NCI-H128 (cell line): Measurements from ENCODE around the gene TBX5.
"Not testable (repeated sequence)": the region's sequence is repeated elsewhere in the genome, so short reads cannot be mapped to it uniquely, and the experiment has no call there.

Source experiments
- DNase-seq: peaks from one replicate; lab custom pipeline; 2025; ENCODE audit not compliant: unreplicated experiment; lab: John Stamatoyannopoulos, UW

Gene TBX5

DNA sequence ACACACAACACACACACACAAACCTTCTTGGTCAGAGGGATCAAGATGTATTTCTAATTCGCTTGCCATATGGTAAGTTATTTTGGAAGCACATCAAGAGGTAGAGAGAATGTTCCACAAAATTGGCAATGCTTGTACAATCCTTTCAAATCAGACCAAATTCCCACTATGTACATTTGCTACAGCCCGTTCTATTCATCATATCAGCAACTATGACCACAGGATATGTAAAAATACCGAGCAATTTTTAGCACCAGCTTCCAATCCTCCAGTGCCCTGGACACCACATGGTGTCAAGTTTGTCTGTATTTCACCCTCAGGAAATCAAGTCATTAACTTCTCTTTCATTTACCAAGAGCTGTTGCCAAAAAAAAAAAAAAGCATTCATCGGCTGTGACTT is 21.2 kb downstream of the TBX5 start:
- DNase-seq: no peak

DNA sequence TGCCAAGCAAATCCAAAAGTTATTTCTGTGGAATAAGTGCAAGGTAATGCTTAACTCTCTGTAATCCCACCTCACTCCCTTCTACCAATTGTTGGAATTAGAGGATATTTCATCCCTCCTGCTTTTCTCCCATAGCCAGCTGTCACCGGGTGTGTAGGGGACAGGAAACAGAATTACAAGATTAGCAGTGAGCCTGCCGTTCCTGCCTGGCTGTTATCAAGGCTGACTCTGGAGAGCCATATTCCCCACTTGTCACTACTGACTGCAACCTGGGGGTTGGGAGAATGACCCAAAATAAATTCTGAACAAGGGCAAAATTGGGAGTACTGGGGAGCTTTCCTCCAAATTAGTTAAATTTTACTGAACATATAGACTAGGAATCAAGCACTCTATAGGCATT is 24.8 kb downstream of the TBX5 start:
- no peak for DNase-seq

- DNase-seq: no peak
Observed at GRCh38 chr12:114371733-114372132, 34.2 kb downstream of the TBX5 start.

- no peak for DNase-seq
Observed at GRCh38 chr12:114371250-114371649, 34.7 kb downstream of the TBX5 start.

DNA sequence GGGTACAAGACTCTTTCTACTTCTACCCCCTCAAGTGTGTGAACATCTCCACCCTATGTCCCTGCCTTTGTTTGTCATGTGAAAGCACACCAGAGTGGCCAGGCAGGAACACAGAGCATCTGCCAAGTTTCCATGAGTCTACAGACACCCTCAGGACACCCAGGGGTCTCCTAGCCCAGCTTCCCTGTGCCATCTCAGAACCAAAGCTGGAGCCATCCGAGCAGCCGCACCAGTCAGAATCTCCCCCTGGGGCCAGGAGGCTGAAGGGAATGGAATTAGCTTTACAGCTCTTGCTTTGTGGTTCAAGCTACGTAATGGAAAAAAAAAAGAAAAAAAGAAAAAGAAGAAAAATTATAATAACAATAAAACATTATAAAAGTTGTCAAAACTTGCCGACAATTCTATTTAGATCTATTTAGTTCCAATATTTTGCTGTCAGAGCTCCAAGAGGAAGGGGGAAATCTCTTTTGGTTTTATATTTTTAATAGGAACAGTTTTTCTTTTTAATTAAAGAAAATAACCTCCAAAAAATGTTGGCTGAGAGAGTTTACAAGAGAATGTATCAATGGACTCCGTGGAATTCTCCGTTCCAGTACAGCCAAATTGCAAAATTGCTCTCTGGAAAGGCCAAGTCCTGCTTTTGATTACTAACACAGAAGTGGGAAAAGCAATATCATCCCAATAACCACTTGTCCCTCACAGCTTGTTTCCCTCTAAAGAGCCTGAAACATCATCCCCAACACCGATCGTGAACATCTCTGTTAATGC is 37.1 kb downstream of the TBX5 start:
- no peak for DNase-seq

GRCh38 chr12:114361992-114362391 is 44.0 kb downstream of the TBX5 start:
- DNase-seq: no peak

DNA sequence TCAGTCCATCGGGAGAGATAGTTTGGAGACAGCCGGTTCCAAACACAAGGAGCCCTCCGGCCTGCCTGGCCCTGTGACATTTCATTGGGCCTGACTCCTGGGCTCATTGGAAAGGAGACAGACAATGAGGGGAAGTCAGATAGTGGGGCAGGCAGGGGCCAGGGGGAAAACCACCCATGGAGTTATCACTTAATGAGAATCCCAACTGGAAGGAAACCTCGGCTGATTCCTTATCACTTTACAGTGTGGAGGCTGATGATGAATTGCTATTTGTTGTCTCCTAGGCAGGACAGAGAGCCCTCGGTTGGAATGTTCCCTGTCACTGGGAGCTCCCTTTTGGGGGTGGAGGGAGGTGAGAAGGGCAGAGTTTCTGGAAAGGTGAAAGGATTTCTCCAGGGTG is 44.4 kb downstream of the TBX5 start:
- DNase-seq: no peak

- no peak for DNase-seq
Observed at GRCh38 chr12:114360485-114360884, 45.5 kb downstream of the TBX5 start.

GRCh38 chr12:114355389-114356088 is 50.4 kb downstream of the TBX5 start:
- no peak for DNase-seq

DNA sequence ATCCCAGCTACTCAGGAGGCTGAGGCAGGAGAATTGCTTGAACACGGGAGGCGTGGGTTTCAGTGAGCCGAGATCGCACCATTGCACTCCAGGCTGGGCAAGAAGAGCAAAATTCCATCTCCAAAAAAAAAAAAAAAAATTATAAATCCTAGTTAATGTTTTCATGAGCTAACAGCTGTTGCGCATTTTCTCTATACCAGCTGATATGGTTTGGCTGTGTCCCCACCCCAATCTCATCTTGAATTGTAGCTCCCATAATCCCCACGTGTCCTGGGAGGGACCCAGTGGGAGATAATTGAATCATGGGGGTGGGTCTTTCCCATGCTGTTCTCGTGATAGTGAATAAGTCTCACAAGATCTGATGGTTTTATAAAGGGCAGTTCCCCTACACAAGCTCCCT is 56.7 kb downstream of the TBX5 start:
- DNase-seq: not testable (repeated sequence)

GRCh38 chr12:114347861-114348260 is 58.1 kb downstream of the TBX5 start:
- no peak for DNase-seq

DNA sequence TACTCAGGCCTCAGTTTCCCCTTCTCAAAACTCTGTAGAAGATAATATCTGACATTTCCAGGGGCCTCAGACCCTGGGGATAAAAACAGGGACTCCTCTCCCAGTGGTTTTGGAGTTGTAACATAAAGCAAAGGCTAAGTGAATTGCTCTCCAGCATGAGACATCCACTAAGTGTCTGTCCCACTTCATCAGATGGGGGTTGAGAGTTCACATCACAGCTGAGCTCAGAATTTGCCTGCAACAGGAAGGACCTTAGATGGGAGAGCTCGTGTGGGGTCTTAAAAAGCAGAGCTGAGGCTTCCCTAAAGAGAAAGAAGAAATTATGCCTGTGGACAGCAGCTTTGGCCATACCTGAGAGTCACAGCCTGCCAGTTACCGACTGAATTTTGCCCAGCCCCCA is 61.1 kb downstream of the TBX5 start:
- DNase-seq: no peak

GRCh38 chr12:114344303-114344663 is 61.7 kb downstream of the TBX5 start:
- no peak for DNase-seq

GRCh38 chr12:114343585-114344302 is 62.2 kb downstream of the TBX5 start:
- no peak for DNase-seq

DNA sequence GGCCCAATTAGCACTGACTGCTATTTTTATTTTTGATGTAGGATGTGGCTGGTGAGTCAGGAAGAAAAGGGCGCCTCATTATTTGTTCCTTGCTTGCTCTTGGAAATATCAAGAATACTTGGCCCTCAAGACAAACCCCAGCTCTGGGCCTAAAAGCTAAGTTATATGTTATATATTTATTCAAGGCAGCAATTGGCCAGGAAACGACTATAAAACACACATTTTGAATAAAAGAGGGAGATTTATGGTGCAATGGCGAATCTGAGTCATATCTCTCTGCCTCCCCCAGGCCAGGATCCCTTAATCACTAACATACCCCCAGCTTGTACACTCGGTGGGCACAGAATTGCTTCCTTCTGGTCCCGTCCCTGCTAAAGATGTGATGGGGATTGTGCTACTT is 63.3 kb downstream of the TBX5 start:
- no peak for DNase-seq

DNA sequence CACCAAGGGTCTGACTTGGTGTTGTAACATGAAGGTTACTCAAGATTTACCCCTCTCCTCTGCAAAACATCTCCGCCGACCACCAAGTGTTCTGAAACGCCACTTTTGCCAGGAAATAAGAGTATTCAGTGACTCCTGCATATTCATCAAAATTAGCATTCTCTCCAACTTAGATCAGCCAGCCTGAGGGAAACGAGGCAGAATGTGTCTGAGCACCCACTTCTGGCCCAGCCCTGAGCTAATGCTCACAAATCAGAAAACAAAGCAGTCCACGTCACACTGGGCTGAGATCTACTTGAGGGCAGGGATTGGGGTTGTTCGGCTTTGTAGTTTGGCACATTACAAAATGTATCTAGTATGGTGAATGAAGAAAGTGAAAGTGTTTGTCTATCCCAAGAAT is 64.3 kb downstream of the TBX5 start:
- no peak for DNase-seq

DNA sequence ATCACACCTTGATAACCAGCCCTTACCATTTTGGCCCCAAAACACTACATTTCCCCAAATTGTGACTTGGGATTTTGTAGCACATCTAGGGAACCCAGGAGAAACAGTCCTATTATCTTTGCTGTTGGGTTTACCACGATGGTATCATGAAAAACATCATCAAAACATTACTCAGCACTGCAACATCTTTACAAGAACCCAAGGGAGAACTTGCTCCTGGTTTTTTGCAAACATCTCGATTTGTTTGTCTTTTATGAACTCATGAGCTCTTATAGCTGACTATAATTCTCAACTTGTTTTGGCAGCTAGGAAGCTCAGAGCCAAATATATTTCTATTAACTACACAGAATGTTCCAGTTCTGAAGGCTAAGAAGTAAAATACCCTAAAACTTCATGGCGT is 65.7 kb downstream of the TBX5 start:
- DNase-seq: no peak

- DNase-seq: no peak
Observed at GRCh38 chr12:114339626-114340025, 66.3 kb downstream of the TBX5 start.

GRCh38 chr12:114335607-114336006 is 70.3 kb downstream of the TBX5 start:
- no peak for DNase-seq

DNA sequence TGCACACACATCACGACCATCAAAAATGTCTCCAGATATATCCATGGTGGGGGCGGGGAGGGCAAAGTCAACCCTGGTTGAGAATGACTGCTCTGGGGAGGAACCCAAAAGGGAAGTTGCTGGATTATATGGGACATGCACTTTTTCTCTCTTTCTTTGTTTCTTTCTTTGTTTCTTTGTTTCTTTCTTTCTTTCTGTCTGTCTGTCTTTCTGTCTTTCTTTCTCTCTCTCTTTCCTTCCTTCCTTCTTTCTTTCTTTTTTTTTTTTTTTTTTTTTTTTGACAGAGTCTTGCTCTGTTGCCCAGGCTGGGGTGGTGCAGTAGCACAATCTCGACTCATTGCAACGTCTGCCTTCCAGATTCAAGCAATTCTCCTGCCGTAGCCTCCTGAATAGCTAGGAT is 71.5 kb downstream of the TBX5 start:
- no peak for DNase-seq

- DNase-seq: no peak
Observed at GRCh38 chr12:114328292-114328691, 77.7 kb downstream of the TBX5 start.

DNA sequence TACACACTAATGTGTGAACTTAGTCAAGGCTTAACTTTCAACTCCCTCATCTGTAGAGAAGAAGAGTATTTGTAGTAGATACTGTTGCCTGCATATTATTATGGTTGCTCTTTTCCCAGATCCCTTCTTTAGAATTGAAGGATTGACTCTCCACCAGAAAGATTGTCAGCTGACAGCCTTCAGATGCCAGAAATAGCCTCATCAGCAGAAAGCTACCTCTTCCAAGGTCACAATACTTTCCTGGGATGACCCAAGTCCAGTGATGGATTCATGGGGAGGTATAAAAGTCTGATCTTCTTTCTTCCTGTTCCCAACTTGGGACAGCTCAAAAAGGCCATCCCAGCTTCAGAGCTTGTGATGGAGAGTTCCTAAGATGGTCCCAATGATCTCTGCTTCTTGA is 78.2 kb downstream of the TBX5 start:
- DNase-seq: no peak
